Activated CD4-positive, alpha-beta T cell treated with anti-CD3 and anti-CD28 coated beads, Interleukin-2, amount 10 ng/mL, durations not matched to agents 24 days and 14 days (primary cell): ENCODE measurements around the gene NOXO1. TPM values are rescaled to one million over a fixed set of nuclear protein-coding genes. Genes with fewer than 3 reads are reported as not detected.

ENCODE experiments used
- DNase-seq: peaks from one replicate; pipeline ENCODE4 v3.0.0; 2022
- H3K27ac Mint-ChIP-seq: one replicate; pipeline ENCODE4 v1.8.0; 2022; ENCODE audit warnings: mild to moderate bottlenecking, mixed read lengths
- H3K27me3 Mint-ChIP-seq: one replicate; pipeline ENCODE4 v1.8.0; 2022; ENCODE audit warnings: mixed read lengths
- H3K36me3 Mint-ChIP-seq: one replicate; pipeline ENCODE4 v1.8.0; 2022; ENCODE audit warnings: low read depth, mild to moderate bottlenecking, mixed read lengths
- H3K4me1 Mint-ChIP-seq: one replicate; pipeline ENCODE4 v1.8.0; 2021; ENCODE audit warnings: mixed read lengths
- H3K4me3 Mint-ChIP-seq: one replicate; pipeline ENCODE4 v1.8.0; 2022; ENCODE audit warnings: mild to moderate bottlenecking, moderate library complexity, mixed read lengths
- H3K9me3 Mint-ChIP-seq: one replicate; pipeline ENCODE4 v1.8.0; 2021; ENCODE audit warnings: mixed read lengths
- intact Hi-C: fragments of 100-400 bp; cut with micrococcal nuclease; formaldehyde crosslinking; loops from one replicate; pipeline ENCODE4 v1.15.1; 2023
- total RNA-seq: library from RNA; stranded (reverse); gene quantifications from 2 replicates; pipeline ENCODE4 v1.2.3, GENCODE V29; 2022

Gene NOXO1
- total RNA-seq, 1 donor from 2014 or later, result 0.56 TPM

DNA sequence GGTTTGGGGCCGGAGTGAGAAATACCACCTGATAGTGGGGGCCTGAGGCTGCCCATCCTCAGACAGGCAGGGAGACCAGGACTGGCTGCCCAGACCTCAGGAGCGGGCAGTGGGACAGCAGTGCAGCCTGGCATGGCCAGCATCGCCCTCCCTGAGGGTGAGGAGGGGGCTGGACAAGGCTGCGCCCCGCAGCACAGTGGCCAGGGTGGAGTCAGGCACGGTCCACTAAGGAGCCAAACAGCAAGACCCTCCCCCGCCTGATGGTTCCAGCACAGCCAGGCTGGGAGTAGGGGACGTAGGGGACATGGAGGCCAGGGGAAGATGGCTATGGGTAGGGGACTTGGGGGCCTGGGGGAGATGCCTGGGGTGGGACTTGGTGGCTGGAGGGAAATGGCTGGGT is 25.0 kb upstream of the NOXO1 start:
- DNase-seq, result no peak
- no peaks in the 10 kb centered on the region for H3K9me3 Mint-ChIP-seq
- H3K4me3 Mint-ChIP-seq, result peak overlapping the region; percentile 87
- peak overlapping the region; percentile 39 for H3K27ac Mint-ChIP-seq
- peaks cover 33% of the 10 kb centered on the region for H3K4me1 Mint-ChIP-seq
- H3K36me3 Mint-ChIP-seq, result peaks cover 31% of the 10 kb centered on the region
- no peaks in the 10 kb centered on the region for H3K27me3 Mint-ChIP-seq
- intact Hi-C loops, result loop anchor here (5.0 to 10.0 kb wide), 3 partner anchors 34 to 246 kb away; partner anchors contain the start of genes BRICD5, ECI1, PGP and TBL3

DNA sequence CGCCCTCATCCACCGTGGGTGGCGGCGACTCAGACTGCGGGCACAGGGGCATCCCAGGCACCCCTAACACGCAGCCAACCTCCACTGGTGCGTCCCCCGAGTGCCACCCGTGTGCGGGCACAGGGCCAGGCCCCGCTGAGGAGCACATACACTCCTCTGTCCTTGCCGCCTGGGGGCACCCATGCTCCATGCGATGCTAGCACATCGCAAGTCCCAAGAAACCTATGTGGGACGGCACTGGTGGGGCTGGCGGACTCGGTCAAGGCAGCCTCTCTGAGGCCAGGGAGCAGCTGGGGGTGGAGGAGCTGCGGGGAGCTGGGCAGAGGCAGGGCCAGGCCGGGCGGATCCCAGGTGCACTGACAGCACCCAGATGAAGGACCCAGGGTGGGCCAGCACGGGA is 24.4 kb upstream of the NOXO1 start:
- Mint-ChIP-seq H3K4me1 (peaks cover 33% of the 10 kb centered on the region), H3K27ac (no peak overlapping the region), H3K4me3 (no peak overlapping the region), H3K27me3 (no peaks in the 10 kb centered on the region), H3K9me3 (no peaks in the 10 kb centered on the region), H3K36me3 (peaks cover 36% of the 10 kb centered on the region)
- intact Hi-C loops, result loop anchor here (5.0 to 10.0 kb wide), 3 partner anchors 33 to 247 kb away; partner anchors contain the start of genes BRICD5, ECI1, PGP and TBL3
- no peak for DNase-seq

GRCh38 chr16:2004795-2005517 is 23.7 kb upstream of the NOXO1 start:
- intact Hi-C loops, result loop anchor here (5.0 to 10.0 kb wide), 3 partner anchors 33 to 247 kb away; partner anchors contain the start of genes BRICD5, ECI1, PGP and TBL3
- no peaks in the 10 kb centered on the region for H3K27me3 Mint-ChIP-seq
- H3K4me1 Mint-ChIP-seq, result peaks cover 30% of the 10 kb centered on the region
- H3K27ac Mint-ChIP-seq, result no peak overlapping the region
- H3K36me3 Mint-ChIP-seq, result peaks cover 33% of the 10 kb centered on the region
- H3K9me3 Mint-ChIP-seq, result no peaks in the 10 kb centered on the region
- no peak for DNase-seq
- H3K4me3 Mint-ChIP-seq, result no peak overlapping the region

- H3K27me3 Mint-ChIP-seq, result no peaks in the 10 kb centered on the region
- no peaks in the 10 kb centered on the region for H3K9me3 Mint-ChIP-seq
- no peak overlapping the region for H3K27ac Mint-ChIP-seq
- peaks cover 30% of the 10 kb centered on the region for H3K4me1 Mint-ChIP-seq
- DNase-seq, result peak; percentile 97
- peaks cover 34% of the 10 kb centered on the region for H3K36me3 Mint-ChIP-seq
- intact Hi-C loops, result loop anchor here (10.0 kb wide), 1 partner anchor 211 kb away; the partner anchor contains the start of genes BRICD5 and PGP
- no peak overlapping the region for H3K4me3 Mint-ChIP-seq
These were observed 22.8 kb upstream of the NOXO1 start for GRCh38 chr16:2003827-2004641.

GRCh38 chr16:2003231-2003826 is 22.1 kb upstream of the NOXO1 start:
- H3K4me3 Mint-ChIP-seq, result no peak overlapping the region
- intact Hi-C loops, result loop anchor here (10.0 kb wide), 1 partner anchor 211 kb away; the partner anchor contains the start of genes BRICD5 and PGP
- H3K27ac Mint-ChIP-seq, result no peak overlapping the region
- peaks cover 32% of the 10 kb centered on the region for H3K36me3 Mint-ChIP-seq
- DNase-seq, result no peak
- H3K9me3 Mint-ChIP-seq, result no peaks in the 10 kb centered on the region
- no peaks in the 10 kb centered on the region for H3K27me3 Mint-ChIP-seq
- H3K4me1 Mint-ChIP-seq, result peaks cover 25% of the 10 kb centered on the region

GRCh38 chr16:2002406-2003230 is 21.3 kb upstream of the NOXO1 start:
- H3K4me3 Mint-ChIP-seq, result no peak overlapping the region
- peaks cover 28% of the 10 kb centered on the region for H3K36me3 Mint-ChIP-seq
- no peak for DNase-seq
- intact Hi-C loops, result loop anchor here (10.0 kb wide), 1 partner anchor 212 kb away; the partner anchor contains the start of genes BRICD5 and PGP
- H3K4me1 Mint-ChIP-seq, result peaks cover 20% of the 10 kb centered on the region
- no peaks in the 10 kb centered on the region for H3K27me3 Mint-ChIP-seq
- H3K9me3 Mint-ChIP-seq, result no peaks in the 10 kb centered on the region
- H3K27ac Mint-ChIP-seq, result no peak overlapping the region

DNA sequence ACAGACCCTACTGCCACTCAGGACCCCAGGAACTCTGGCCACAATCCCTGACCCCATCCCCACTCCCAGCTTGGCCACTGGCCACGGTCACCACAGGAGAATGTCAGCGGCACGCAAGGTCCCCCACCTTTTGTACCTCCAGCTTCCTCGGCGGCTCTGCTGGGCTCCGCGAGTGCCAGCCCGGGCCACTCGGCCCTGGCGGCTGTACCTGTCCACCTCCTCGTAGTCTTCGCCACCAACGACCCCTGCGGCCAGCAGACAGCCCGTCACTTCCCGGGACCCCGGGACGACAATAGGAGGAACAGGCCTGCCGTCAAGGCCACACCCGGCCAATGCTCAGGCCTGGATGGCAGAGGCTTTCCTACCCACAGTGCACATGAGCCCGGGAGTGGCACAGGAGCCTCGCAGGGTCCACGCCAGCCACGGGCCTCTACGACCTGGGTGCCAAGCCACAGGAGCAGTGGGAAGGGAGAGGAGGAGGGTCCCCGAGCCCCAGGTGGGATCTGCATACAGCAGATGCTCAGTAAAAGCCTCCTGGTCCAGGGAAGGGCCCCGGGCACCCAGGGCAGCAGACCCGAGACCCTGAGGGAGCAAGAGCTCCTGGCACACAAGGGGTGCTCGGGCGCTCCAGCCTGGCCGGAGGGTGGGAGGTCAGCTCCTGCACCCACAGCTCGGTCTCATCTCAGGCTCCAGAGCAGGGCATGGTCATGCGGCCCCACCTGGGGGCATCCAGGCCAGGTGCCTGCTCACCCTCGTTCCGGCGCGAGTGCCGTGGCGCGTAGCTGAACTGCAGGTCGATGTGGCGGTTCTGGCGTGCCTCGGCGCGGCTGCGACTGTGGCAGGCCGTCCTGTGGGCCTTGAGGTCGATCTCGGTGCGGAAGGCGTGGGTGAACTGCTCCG is 20.4 kb upstream of the NOXO1 start:
- H3K4me3 Mint-ChIP-seq, result no peak overlapping the region
- intact Hi-C loops, result loop anchor here (10.0 kb wide), 1 partner anchor 213 kb away; the partner anchor contains the start of genes BRICD5 and PGP
- no peaks in the 10 kb centered on the region for H3K27me3 Mint-ChIP-seq
- H3K4me1 Mint-ChIP-seq, result peaks cover 13% of the 10 kb centered on the region
- DNase-seq, result no peak
- H3K36me3 Mint-ChIP-seq, result peaks cover 29% of the 10 kb centered on the region
- no peak overlapping the region for H3K27ac Mint-ChIP-seq
- no peaks in the 10 kb centered on the region for H3K9me3 Mint-ChIP-seq

- intact Hi-C loops, result loop anchor here (10.0 kb wide), 1 partner anchor 214 kb away; the partner anchor contains the start of genes BRICD5 and PGP
- H3K4me1 Mint-ChIP-seq, result peaks cover 11% of the 10 kb centered on the region
- DNase-seq, result no peak
- no peaks in the 10 kb centered on the region for H3K27me3 Mint-ChIP-seq
- H3K36me3 Mint-ChIP-seq, result peaks cover 27% of the 10 kb centered on the region
- H3K9me3 Mint-ChIP-seq, result no peaks in the 10 kb centered on the region
- no peak overlapping the region for H3K4me3 Mint-ChIP-seq
- H3K27ac Mint-ChIP-seq, result no peak overlapping the region
These were observed 19.8 kb upstream of the NOXO1 start for GRCh38 chr16:2001035-2001434.

DNA sequence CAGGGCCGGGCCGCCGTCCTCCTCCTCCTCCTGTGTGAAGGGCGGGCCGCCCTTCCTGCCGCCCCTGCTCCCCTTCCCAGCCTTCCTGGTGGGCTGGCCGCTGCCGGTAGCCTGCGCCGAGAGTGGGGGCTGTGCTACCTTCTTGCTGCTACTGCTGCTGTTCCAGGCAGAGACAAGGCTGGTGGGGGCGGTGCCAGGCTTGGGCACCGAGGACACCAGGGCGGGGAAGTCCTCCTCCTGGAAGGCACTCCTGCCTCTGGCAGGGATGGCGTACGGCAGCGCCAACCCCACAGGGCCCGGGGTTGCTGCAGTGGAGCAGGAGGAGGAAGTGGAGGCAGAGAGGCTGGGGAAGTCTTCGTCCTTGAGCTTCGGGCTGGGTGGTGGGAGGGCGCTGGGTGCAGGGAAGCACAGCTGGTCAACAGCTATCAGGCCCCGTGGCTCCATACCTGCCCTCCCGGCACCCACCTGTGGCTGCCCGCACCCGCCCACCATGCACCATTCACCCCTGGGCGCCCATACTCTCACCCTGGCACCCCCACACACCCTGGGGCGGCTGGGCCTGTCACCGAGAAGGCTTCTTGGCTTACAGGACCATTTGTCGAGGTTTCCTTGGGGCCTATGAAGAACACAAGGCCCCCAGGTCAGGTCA is 18.7 kb upstream of the NOXO1 start:
- Mint-ChIP-seq H3K4me1 (peaks cover 11% of the 10 kb centered on the region), H3K27ac (no peak overlapping the region), H3K4me3 (no peak overlapping the region), H3K36me3 (peaks cover 32% of the 10 kb centered on the region), H3K9me3 (no peaks in the 10 kb centered on the region), H3K27me3 (no peaks in the 10 kb centered on the region)
- intact Hi-C loops, result loop anchor here (10.0 kb wide), 1 partner anchor 215 kb away; the partner anchor contains the start of genes BRICD5 and PGP
- DNase-seq, result no peak

DNA sequence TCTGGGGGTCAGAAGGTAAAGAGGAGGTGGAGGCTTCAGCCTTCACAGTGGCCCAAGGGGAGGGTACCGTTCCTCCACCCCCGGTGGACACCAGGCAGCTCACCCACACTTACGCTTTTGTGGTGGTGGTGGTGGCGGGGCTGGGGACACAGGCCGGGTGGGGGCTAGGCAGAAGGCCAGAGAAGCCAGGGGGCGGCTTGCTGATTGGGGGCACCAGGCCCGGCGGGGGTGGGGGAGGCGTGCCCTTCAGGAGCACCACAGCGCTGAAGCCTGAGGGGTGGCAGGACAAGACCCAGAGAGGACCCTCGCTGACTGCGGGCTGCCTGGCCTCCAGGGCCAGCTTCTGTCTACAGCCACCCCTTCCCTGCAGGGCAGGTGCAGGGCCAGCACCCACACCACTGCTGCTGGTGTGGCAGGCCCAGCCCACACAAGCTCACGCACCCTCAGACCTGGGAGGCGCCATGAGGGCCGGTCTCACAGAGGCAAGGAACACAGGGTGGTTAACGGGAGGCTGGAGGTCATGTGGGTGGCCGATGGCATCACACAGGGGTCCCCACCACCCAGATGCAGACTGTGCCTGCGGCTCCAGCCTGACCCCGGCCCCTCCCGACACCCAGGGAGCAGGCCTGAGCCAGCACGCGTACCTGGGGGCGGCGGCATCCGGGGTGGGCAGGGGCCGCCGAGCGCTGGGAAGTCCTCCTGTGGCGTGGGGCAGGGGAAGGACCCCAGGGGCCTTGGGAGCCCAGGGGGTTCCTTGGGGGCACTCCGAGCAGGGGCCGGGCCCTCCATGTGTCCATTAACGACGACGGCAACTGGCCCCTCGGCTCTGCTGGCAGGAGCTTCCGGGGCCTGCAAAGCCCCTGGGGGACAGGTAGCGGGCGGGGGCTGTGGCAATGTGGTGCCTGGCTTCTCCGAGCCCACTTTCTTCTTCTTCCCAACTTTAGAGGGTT is 17.9 kb upstream of the NOXO1 start:
- DNase-seq, result no peak
- peaks cover 7% of the 10 kb centered on the region for H3K4me1 Mint-ChIP-seq
- H3K4me3 Mint-ChIP-seq, result no peak overlapping the region
- H3K36me3 Mint-ChIP-seq, result peaks cover 32% of the 10 kb centered on the region
- no peaks in the 10 kb centered on the region for H3K27me3 Mint-ChIP-seq
- intact Hi-C loops, result no loop called here
- no peaks in the 10 kb centered on the region for H3K9me3 Mint-ChIP-seq
- H3K27ac Mint-ChIP-seq, result no peak overlapping the region

GRCh38 chr16:1998360-1998835 is 17.1 kb upstream of the NOXO1 start:
- DNase-seq, result no peak
- H3K27me3 Mint-ChIP-seq, result no peaks in the 10 kb centered on the region
- peaks cover 8% of the 10 kb centered on the region for H3K4me1 Mint-ChIP-seq
- intact Hi-C loops, result no loop called here
- peaks cover 32% of the 10 kb centered on the region for H3K36me3 Mint-ChIP-seq
- no peak overlapping the region for H3K4me3 Mint-ChIP-seq
- no peaks in the 10 kb centered on the region for H3K9me3 Mint-ChIP-seq
- H3K27ac Mint-ChIP-seq, result no peak overlapping the region
